ENCODE data around the gene LMNTD2.
A peak's percentile ranks its signal among the peaks of the same experiment; 100 is the strongest.

LMNTD2 gene

DNA sequence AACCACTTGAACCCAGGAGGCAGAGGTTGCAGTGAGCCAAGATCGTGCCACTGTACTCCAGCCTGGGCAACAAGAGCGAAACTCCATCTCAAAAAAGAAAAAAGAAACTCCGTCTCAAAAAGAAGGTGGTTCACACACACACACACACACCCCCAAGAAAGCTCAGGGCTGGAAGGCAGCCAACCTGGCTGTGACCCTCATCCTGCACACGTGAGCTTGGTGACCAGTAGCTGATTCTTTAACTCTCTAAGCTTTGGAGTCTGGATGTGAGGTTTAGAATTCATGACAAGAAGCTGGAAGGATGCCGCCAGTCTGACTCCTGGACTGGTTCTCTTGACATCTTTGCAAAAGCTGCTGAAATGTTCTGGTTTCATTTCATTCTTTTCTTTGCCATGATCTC, 51.6 kb downstream of the LMNTD2 start:
- no peak for DNase-seq

DNA sequence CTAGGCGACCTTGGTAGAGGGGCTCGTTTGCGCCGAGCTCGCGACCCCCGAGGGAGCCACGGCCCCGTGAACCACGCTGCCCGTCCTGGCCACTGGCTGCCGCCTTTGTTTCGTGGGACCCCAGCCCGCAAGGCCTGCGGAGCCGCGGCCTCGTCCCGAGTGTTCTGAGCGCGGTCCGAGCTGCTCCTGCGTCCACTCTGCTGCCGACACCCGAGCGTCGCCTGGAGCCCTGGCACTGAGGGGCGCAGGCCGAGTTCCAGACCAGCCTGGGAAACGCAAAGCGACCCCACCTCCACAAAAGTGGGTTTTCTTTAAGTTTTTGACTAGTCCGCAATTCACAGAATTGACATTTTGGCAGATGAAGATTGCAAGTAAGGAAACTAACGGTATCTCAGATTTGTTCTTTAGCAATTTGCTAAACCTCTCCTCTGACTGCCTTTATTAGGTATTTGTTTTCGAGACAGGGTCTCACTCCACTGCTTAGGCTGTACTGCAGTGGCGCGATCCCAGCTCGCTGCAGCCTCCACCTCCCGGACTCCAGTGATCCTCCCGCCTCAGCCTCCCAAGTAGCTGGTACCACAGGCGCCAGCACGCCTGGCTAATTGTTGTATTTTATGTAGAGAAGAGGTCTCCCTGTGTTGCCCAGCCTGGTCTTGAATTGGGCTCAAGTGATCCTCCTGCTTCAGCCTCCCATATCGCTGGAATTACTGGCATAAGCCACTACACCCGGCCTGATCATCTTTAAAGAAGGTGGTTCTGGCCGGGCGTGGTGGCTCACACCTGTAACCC, 52.6 kb downstream of the LMNTD2 start:
- no peak for DNase-seq

DNA sequence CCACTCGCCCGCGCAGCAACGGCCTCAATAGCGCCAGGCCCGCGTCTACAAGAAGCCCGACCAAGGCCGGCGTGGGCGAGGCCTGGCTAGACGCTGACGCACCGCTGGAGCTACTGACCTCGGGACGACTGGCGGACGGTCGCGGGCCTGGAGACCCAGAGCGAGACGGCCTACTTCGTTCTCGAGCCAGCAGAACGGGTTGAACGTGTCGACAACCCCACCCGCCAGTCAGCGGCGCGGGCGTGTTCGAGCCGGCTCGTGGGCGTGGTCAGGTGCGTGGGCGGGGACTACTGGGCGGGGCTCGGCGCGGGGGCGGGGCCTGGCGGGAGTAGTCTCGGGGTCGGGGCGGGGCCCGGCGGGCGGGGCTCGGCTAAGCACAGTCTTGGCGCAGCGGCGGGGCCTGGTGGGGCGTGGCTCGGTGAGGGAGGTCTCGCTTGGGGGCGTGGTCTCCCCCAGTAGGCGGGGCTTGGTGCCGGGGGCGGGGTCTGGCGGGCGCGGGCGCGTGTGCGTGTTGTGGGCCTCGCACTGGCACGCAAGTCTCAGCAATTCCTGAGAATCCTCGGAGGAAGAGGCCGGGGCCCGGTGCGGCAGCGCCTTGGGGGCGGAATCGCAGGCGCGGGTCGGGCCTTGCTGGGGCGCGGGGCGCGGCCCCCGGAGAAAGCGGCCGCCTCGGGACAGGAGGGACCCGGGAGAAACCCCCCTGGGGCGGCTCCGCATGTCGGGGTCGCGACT, 53.4 kb downstream of the LMNTD2 start, which contains the start of gene RNH1:
RNH1 (minus strand) TSS at position 248 of the 732 bp plus-strand sequence. CDS start 5,080 bp downstream, outside the sequence.
- DNase-seq: peak; percentile 88

DNA sequence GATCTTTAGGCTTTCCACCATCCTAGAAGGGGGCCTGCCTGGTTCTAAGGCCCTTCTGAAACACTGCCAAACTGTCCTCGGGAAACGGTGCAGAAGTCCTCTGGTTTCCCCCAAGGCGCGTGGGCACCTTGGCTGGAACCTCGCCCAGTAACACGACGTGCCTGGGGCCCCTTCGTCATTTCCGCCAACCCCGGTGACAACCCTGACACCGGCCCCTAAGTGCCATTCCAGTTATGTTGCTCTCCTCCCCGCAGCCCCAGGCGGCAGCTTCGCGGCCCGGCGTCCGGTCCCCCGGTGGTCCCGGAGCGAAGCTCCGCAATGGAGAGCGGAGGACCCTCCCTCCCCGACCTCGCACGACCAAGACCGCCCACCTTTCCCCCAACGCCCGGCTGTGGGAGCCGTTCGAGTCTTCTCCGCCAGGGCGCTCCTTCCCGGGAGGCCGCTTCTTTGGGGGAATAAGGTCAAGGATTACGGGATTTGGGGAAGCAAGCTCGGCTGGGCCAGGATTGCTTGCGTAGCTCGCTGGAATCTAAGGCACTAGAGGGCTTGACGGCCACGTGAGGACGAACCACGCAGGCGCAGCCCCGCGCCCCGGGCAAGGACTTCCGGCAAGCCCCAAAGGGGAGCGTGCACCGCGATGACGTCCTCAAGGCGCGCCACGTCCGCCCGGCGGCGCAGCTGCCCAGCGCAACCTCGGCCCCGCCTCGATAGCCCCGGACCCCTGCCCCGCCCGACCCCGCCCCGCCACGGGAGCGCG, 54.1 kb downstream of the LMNTD2 start:
- peak; percentile 96 for DNase-seq

DNA sequence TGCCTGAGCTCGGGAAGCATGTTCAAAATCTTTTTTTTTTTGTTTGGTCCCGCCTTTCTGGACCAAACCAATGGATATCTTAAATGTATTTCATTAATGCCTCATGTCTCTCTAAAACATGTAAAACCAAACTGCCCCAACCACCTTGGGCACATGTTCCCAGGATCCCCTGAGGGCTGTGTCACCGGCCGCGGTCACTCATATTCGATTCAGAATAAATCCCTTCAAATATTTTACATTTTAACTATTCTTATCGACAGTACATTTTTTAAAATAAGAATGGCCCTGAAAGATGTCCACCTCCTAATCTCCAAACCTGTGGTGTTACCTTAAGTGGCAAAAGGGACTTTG, 55.6 kb downstream of the LMNTD2 start:
- no peak for DNase-seq
